Keratinocyte (primary cell): Measurements from ENCODE around the gene TMEM205. TPM values are rescaled to one million over a fixed set of nuclear protein-coding genes. Genes with fewer than 3 reads are reported as not detected.

ENCODE experiments used
- DNase-seq: peaks from one replicate; pipeline ENCODE4 v3.0.0-alpha.2; 2011; ENCODE audit warnings: low read depth, missing footprints, low spot score
- FAIRE-seq: peaks from 2 replicates; lab custom pipeline; 2011; peaks lifted over from hg19 to GRCh38; lab: Jason Lieb, UNC
- H2AFZ ChIP-seq: 2 replicates; pipeline ENCODE4 v1.6.0; 2012; ENCODE audit warnings: low read length, control low read depth, inconsistent platforms; ENCODE audit not compliant: control insufficient read depth
- H3K27ac ChIP-seq: 2 replicates; pipeline ENCODE4 v1.5.1; 2011; ENCODE audit warnings: low read length; ENCODE audit not compliant: control insufficient read depth, insufficient read depth
- H3K27me3 ChIP-seq: 3 replicates; pipeline ENCODE4 v1.6.0; 2011; ENCODE audit warnings: low read length; ENCODE audit not compliant: control insufficient read depth, insufficient read depth; ENCODE audit errors: extremely low read depth
- H3K36me3 ChIP-seq, 2 experiments: 2 replicates in 1 of 2; 3 replicates in 1 of 2; pipeline ENCODE4 v1.5.1; 2011; ENCODE audit warnings: low read length in 2 of 2, mild to moderate bottlenecking in 1 of 2; ENCODE audit not compliant: control insufficient read depth in 2 of 2, insufficient read depth in 2 of 2; ENCODE audit errors: extremely low read depth in 1 of 2
- H3K4me1 ChIP-seq: 3 replicates; pipeline ENCODE4 v1.5.1; 2011; ENCODE audit warnings: low read length; ENCODE audit not compliant: control insufficient read depth, insufficient read depth; ENCODE audit errors: extremely low read depth
- H3K4me2 ChIP-seq: 3 replicates; pipeline ENCODE4 v1.6.0; 2011; ENCODE audit warnings: low read depth, low read length; ENCODE audit not compliant: control insufficient read depth, insufficient read depth; ENCODE audit errors: extremely low read depth
- H3K4me3 ChIP-seq, 3 experiments: fragments of 200-600 bp in 1 of 3; sonication (generic) in 1 of 3; 2 replicates in 2 of 3; 3 replicates in 1 of 3; pipeline ENCODE4 v1.5.1; 2011 to 2016; ENCODE audit warnings: low read length in 3 of 3, mild to moderate bottlenecking in 3 of 3, control low read depth in 2 of 3, inconsistent platforms in 1 of 3, low read depth in 1 of 3, mixed read lengths in 1 of 3, mixed run types in 1 of 3, moderate library complexity in 1 of 3; ENCODE audit not compliant: control insufficient read depth in 2 of 3, insufficient read depth in 2 of 3; ENCODE audit errors: extremely low read depth in 1 of 3
- H3K79me2 ChIP-seq: 2 replicates; pipeline ENCODE4 v1.6.0; 2012; ENCODE audit warnings: low read length; ENCODE audit not compliant: control insufficient read depth, insufficient read depth
- H3K9ac ChIP-seq: 3 replicates; pipeline ENCODE4 v1.6.0; 2011; ENCODE audit warnings: low read length; ENCODE audit not compliant: control insufficient read depth, insufficient read depth; ENCODE audit errors: extremely low read depth
- H3K9me1 ChIP-seq: 3 replicates; pipeline ENCODE4 v1.6.0; 2011; ENCODE audit warnings: low read length; ENCODE audit not compliant: control insufficient read depth, insufficient read depth; ENCODE audit errors: extremely low read depth
- H3K9me3 ChIP-seq: 2 replicates; pipeline ENCODE4 v1.5.1; 2012; ENCODE audit warnings: low read depth, low read length; ENCODE audit not compliant: control insufficient read depth
- H4K20me1 ChIP-seq: 3 replicates; pipeline ENCODE4 v1.6.0; 2011; ENCODE audit warnings: low read length; ENCODE audit not compliant: control insufficient read depth, insufficient read depth; ENCODE audit errors: extremely low read depth
- EZH2 ChIP-seq: IDR thresholded peaks from one replicate; pipeline ENCODE4 v1.6.1; 2012; ENCODE audit warnings: inconsistent platforms, mild to moderate bottlenecking, low read length, moderate library complexity
- dilution Hi-C: fragments of 300-500 bp; cut with MboI; formaldehyde crosslinking; loops from one replicate; pipeline ENCODE4 v1.7.0; 2020; ENCODE audit warnings: low sequenced_read_pairs; ENCODE audit not compliant: extremely low pct_ligation_motif_present
- polyA minus RNA-seq, 3 experiments: library from RNA; depleted of rRNA, polyadenylated mRNA; stranded (reverse); fragments of >200 nt; gene quantifications; 1 replicate in 1 of 3; 2 replicates in 1 of 3; 3 replicates in 1 of 3; pipeline ENCODE4 v1.2.3, GENCODE V29; 2011
- polyA plus RNA-seq, 5 experiments: library from polyadenylated mRNA; depleted of rRNA in 3 of 5; stranded (reverse) in 3 of 5; stranded (forward) in 1 of 5; unstranded in 1 of 5; fragments of >200 nt; gene quantifications; 1 replicate in 1 of 5; 2 replicates in 3 of 5; 3 replicates in 1 of 5; pipeline versions ENCODE4 v1.2.1 to v1.2.3, GENCODE V29; 2011 to 2012; ENCODE audit warnings: missing spikeins in 2 of 5, low read depth in 1 of 5, low replicate concordance in 1 of 5
- TF ChIP-seq, protein P1 (sequence below), 3 experiments: IDR thresholded peaks in 1 of 3; conservative IDR thresholded peaks in 1 of 3; optimal IDR thresholded peaks in 1 of 3; 2 replicates in 2 of 3; 3 replicates in 1 of 3; pipeline versions ENCODE3 to v1.5.1; 2011; ENCODE audit warnings: low read length in 3 of 3, mild to moderate bottlenecking in 3 of 3, moderate library complexity in 2 of 3, control low read depth in 1 of 3, inconsistent platforms in 1 of 3; ENCODE audit not compliant: insufficient read depth in 2 of 3; ENCODE audit errors: extremely low read depth in 1 of 3

The TMEM205 gene
- 65.5 to 107 TPM (median 91.7 TPM) in 3 replicates for polyA plus RNA-seq
- polyA plus RNA-seq (2011; ENCODE audit: low read depth) = 11.6 TPM
- 104 and 173 TPM in 2 replicates for polyA plus RNA-seq (2011; cell fraction: cytosol; rRNA removed)
- 138 and 164 TPM in 2 replicates for polyA plus RNA-seq (2011; cell fraction: nucleus; rRNA removed)
- 66.9 and 77.4 TPM in 2 replicates for polyA plus RNA-seq (2012; ENCODE audit: low replicate concordance)
- polyA minus RNA-seq = 59.6 to 78.6 TPM (median 77.0 TPM) in 3 replicates
- 63.3 TPM for polyA minus RNA-seq (2011; cell fraction: cytosol; rRNA and poly(A)+ RNA removed)
- 21.9 and 24.1 TPM in 2 replicates for polyA minus RNA-seq (2011; cell fraction: nucleus; rRNA and poly(A)+ RNA removed)

DNA sequence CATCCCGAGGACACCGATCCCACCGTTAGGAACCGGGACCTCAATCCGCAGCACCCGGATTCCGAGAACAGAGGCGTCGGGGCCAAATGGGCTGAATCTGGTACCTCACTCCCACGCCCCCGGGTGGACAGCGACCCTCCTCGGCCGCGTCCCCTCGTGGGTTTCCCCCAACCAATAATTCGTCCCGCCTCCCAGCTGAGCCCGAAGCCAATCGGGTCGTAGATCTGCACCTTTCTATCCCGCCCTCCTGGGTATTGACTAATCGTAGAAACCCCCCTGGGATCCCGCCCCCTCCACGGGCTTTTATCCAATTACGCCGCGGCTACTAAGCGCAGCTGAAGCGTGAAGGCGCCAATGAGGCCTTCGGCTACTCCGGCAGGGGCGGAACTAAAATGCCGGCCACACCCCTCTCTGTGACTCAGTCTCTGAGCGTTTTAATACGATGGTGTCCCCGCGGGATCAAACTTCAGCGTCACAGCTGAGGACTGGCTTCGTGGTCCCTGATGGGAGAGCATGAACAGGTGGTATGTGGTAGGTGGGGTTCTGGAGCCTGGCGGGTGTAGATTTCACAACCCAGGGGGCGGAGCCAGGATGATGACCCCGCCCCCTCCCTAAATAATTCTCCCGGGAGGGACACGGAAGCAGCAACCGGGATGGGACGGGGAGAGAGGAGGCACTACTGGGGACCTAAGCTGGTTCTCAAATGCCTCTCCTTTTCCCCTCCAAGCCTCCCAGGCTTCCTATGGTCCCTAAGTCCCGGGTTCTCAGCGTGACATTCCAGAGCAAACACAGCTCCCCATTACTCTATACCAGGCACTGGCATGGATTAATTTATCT lies at the start of gene TMEM205, which contains the start of gene CCDC159:
Gene TMEM205 (minus strand): TSS at position 165 of the 837 bp plus-strand sequence. CDS start 649 bp downstream, outside the sequence.
Gene CCDC159 (plus strand): TSS at position 416 of the 837 bp plus-strand sequence. CDS start 88 bp downstream, at position 504.
- Histone ChIP-seq H3K9ac (peak within 1 kb of the TSS; percentile 93), H3K4me2 (peak within 1 kb of the TSS; percentile 60), H3K4me3 (peak within 1 kb of the TSS; percentile 66 to 91 (median 84)), H3K9me3 (no peaks in the 10 kb centered on the region), H3K27me3 (no peaks in the 10 kb centered on the region), H2AFZ (peak within 1 kb of the TSS; percentile 95), H3K27ac (peak within 1 kb of the TSS; percentile 95), H3K4me1 (peaks cover 23% of the 10 kb centered on the region), H4K20me1 (no peaks in the 10 kb centered on the region), H3K79me2 (no peaks in the 10 kb centered on the region), H3K36me3 (peaks cover 3 to 6% of the 10 kb centered on the region in 2 experiments), H3K9me1 (peaks cover 4% of the 10 kb centered on the region)
- dilution Hi-C loops = no loop called here
- DNase-seq (peak; percentile 98), FAIRE-seq (peak; percentile 92)
- TF ChIP-seq, protein P1, sequence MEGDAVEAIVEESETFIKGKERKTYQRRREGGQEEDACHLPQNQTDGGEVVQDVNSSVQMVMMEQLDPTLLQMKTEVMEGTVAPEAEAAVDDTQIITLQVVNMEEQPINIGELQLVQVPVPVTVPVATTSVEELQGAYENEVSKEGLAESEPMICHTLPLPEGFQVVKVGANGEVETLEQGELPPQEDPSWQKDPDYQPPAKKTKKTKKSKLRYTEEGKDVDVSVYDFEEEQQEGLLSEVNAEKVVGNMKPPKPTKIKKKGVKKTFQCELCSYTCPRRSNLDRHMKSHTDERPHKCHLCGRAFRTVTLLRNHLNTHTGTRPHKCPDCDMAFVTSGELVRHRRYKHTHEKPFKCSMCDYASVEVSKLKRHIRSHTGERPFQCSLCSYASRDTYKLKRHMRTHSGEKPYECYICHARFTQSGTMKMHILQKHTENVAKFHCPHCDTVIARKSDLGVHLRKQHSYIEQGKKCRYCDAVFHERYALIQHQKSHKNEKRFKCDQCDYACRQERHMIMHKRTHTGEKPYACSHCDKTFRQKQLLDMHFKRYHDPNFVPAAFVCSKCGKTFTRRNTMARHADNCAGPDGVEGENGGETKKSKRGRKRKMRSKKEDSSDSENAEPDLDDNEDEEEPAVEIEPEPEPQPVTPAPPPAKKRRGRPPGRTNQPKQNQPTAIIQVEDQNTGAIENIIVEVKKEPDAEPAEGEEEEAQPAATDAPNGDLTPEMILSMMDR (optimal IDR thresholded peaks at IDR 0.05 in 1 of 3, IDR thresholded peaks at IDR 0.05 in 1 of 3, conservative IDR thresholded peaks at IDR 0.05 in 1 of 3; ENCODE audit: extremely low read depth in 1 of 3, insufficient read depth in 2 of 3, low read length in 3 of 3) = peak in 1 of 3 experiments; percentile 24
- no peak for TF ChIP-seq EZH2

DNA sequence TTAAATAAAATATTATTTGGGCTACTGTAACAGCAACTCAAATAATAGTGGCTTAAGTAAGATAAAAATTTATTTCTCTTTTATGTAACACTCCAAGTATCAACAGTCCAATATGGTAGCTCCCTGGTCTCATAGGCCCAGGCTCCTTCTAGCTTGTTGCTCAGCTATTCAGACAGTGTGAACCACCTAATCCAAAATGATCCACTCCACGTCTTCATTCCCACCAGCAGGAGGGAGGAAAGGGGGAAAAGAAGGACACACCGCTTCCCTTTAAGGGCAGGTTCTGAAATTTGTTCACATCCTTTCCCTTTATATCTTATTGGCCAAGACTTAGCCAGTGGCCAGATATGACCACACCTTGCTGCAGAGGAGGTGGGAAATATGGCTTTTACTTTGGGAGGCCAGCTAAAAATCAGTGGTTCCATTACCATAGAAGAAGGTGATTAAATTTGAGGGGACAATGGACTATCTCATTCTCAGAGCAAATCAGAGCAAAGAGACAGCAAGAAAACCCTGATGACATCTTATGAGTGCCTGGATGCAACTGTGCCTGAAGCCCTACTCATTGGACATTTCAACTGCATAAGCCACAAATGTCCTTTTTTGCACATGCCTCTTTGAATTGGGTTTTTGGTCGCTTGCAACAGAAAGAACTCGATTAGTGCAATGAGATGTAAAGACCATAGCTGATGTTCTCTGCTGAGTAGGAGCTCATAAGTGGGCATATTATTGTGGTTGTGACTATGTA lies 45.0 kb upstream of the TMEM205 start:
- no peaks in the 10 kb centered on the region for H3K27me3 ChIP-seq
- H4K20me1 ChIP-seq = no peaks in the 10 kb centered on the region
- DNase-seq (no peak), FAIRE-seq (no peak)
- no peak overlapping the region for H3K9ac ChIP-seq
- H3K4me3 ChIP-seq = no peak overlapping the region
- H3K4me1 ChIP-seq = no peaks in the 10 kb centered on the region
- no peaks in the 10 kb centered on the region for H3K9me1 ChIP-seq
- no peak overlapping the region for H3K4me2 ChIP-seq
- H2AFZ ChIP-seq = no peak overlapping the region
- no peaks in the 10 kb centered on the region for H3K9me3 ChIP-seq
- H3K27ac ChIP-seq = no peak overlapping the region
- dilution Hi-C loops = no loop called here
- TF ChIP-seq EZH2 = no peak
- TF ChIP-seq, protein P1 (optimal IDR thresholded peaks at IDR 0.05 in 1 of 3, IDR thresholded peaks at IDR 0.05 in 1 of 3, conservative IDR thresholded peaks at IDR 0.05 in 1 of 3; ENCODE audit: extremely low read depth in 1 of 3, insufficient read depth in 2 of 3, low read length in 3 of 3) = no peak
- no peaks in the 10 kb centered on the region for H3K36me3 ChIP-seq
- no peaks in the 10 kb centered on the region for H3K79me2 ChIP-seq
